Measurements from ENCODE around the gene RPL9.
A peak's percentile ranks its signal among the peaks of the same experiment; 100 is the strongest.

RPL9 gene

GRCh38 chr4:39470402-39470801, 11.7 kb upstream of the RPL9 start:
- no peak for ATAC-seq
- TF ChIP-seq CREB5 (CRISPR knock-in tag; IDR thresholded peaks at IDR 0.05; ENCODE audit: low read depth) (no peak), ZFP30 (CRISPR knock-in tag; IDR thresholded peaks at IDR 0.05) (no peak), PPARA (CRISPR knock-in tag; IDR thresholded peaks at IDR 0.05; ENCODE audit: borderline replicate concordance) (no peak), CSRNP3 (CRISPR knock-in tag; IDR thresholded peaks at IDR 0.05) (no peak), ZNF70 (CRISPR knock-in tag; IDR thresholded peaks at IDR 0.05) (no peak), RARB (CRISPR knock-in tag; IDR thresholded peaks at IDR 0.05) (no peak), GLIS3 (CRISPR knock-in tag; IDR thresholded peaks at IDR 0.05) (no peak), SNAI2 (CRISPR knock-in tag; IDR thresholded peaks at IDR 0.05) (no peak), BACH2 (CRISPR knock-in tag; IDR thresholded peaks at IDR 0.05; ENCODE audit: borderline replicate concordance) (no peak), ISL1 (CRISPR knock-in tag; IDR thresholded peaks at IDR 0.05) (no peak), ESRRG (CRISPR knock-in tag; IDR thresholded peaks at IDR 0.05) (no peak), TCF4 (CRISPR knock-in tag; IDR thresholded peaks at IDR 0.05; ENCODE audit: borderline replicate concordance) (no peak), CSDC2 (CRISPR knock-in tag; IDR thresholded peaks at IDR 0.05) (no peak), TOX (CRISPR knock-in tag; IDR thresholded peaks at IDR 0.05; ENCODE audit: borderline replicate concordance) (no peak), PATZ1 (CRISPR knock-in tag; IDR thresholded peaks at IDR 0.05; ENCODE audit: borderline replicate concordance) (no peak), ZC3H10 (CRISPR knock-in tag; IDR thresholded peaks at IDR 0.05) (no peak)
- TF ChIP-seq, protein P1, sequence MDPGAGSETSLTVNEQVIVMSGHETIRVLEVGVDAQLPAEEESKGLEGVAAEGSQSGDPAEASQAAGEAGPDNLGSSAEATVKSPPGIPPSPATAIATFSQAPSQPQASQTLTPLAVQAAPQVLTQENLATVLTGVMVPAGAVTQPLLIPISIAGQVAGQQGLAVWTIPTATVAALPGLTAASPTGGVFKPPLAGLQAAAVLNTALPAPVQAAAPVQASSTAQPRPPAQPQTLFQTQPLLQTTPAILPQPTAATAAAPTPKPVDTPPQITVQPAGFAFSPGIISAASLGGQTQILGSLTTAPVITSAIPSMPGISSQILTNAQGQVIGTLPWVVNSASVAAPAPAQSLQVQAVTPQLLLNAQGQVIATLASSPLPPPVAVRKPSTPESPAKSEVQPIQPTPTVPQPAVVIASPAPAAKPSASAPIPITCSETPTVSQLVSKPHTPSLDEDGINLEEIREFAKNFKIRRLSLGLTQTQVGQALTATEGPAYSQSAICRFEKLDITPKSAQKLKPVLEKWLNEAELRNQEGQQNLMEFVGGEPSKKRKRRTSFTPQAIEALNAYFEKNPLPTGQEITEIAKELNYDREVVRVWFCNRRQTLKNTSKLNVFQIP (CRISPR knock-in tag; IDR thresholded peaks at IDR 0.05; ENCODE audit: borderline replicate concordance, low read depth) = no peak
- TF ChIP-seq, protein P2, sequence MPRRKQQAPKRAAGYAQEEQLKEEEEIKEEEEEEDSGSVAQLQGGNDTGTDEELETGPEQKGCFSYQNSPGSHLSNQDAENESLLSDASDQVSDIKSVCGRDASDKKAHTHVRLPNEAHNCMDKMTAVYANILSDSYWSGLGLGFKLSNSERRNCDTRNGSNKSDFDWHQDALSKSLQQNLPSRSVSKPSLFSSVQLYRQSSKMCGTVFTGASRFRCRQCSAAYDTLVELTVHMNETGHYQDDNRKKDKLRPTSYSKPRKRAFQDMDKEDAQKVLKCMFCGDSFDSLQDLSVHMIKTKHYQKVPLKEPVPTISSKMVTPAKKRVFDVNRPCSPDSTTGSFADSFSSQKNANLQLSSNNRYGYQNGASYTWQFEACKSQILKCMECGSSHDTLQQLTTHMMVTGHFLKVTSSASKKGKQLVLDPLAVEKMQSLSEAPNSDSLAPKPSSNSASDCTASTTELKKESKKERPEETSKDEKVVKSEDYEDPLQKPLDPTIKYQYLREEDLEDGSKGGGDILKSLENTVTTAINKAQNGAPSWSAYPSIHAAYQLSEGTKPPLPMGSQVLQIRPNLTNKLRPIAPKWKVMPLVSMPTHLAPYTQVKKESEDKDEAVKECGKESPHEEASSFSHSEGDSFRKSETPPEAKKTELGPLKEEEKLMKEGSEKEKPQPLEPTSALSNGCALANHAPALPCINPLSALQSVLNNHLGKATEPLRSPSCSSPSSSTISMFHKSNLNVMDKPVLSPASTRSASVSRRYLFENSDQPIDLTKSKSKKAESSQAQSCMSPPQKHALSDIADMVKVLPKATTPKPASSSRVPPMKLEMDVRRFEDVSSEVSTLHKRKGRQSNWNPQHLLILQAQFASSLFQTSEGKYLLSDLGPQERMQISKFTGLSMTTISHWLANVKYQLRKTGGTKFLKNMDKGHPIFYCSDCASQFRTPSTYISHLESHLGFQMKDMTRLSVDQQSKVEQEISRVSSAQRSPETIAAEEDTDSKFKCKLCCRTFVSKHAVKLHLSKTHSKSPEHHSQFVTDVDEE (CRISPR knock-in tag; IDR thresholded peaks at IDR 0.05) = no peak

GRCh38 chr4:39469429-39470077, 10.8 kb upstream of the RPL9 start:
- ATAC-seq = peak; percentile 92
- TF ChIP-seq RARB (CRISPR knock-in tag; IDR thresholded peaks at IDR 0.05) = no peak
- no peak for TF ChIP-seq ESRRG (CRISPR knock-in tag; IDR thresholded peaks at IDR 0.05)
- no peak for TF ChIP-seq TOX (CRISPR knock-in tag; IDR thresholded peaks at IDR 0.05; ENCODE audit: borderline replicate concordance)
- no peak for TF ChIP-seq ARNTL (CRISPR knock-in tag; IDR thresholded peaks at IDR 0.05; ENCODE audit: borderline replicate concordance, low read depth)
- TF ChIP-seq, protein P1 (CRISPR knock-in tag; IDR thresholded peaks at IDR 0.05; ENCODE audit: borderline replicate concordance, low read depth) = no peak; the same call in 1 of the 2 replicates
- no peak for TF ChIP-seq OSR1 (CRISPR knock-in tag; IDR thresholded peaks at IDR 0.05)
- TF ChIP-seq, protein P2 (CRISPR knock-in tag; IDR thresholded peaks at IDR 0.05) = no peak
- TF ChIP-seq ISL1 (CRISPR knock-in tag; IDR thresholded peaks at IDR 0.05) = no peak
- TF ChIP-seq SNAI2 (CRISPR knock-in tag; IDR thresholded peaks at IDR 0.05) = no peak
- TF ChIP-seq ZFP3 (CRISPR knock-in tag; IDR thresholded peaks at IDR 0.05) = no peak
- no peak for TF ChIP-seq ZC3H10 (CRISPR knock-in tag; IDR thresholded peaks at IDR 0.05)
- no peak for TF ChIP-seq BACH2 (CRISPR knock-in tag; IDR thresholded peaks at IDR 0.05; ENCODE audit: borderline replicate concordance)
- TF ChIP-seq ZNF70 (CRISPR knock-in tag; IDR thresholded peaks at IDR 0.05) = no peak
- no peak for TF ChIP-seq CREB5 (CRISPR knock-in tag; IDR thresholded peaks at IDR 0.05; ENCODE audit: low read depth)
- TF ChIP-seq ZNF8 (CRISPR knock-in tag; IDR thresholded peaks at IDR 0.05) = no peak
- no peak for TF ChIP-seq TCF4 (CRISPR knock-in tag; IDR thresholded peaks at IDR 0.05; ENCODE audit: borderline replicate concordance)

Data from SK-N-SH treated with all-trans-retinoic acid at 6 μM for 48 hours (cell line).